Heart right ventricle (tissue), 16 donors: ENCODE results near the gene ZKSCAN4. TPM values are rescaled to one million over a fixed set of nuclear protein-coding genes. Genes with fewer than 3 reads are reported as not detected.

Experiments used
- ATAC-seq, 8 donors: fragments of 200-7000 bp; cut with Tn5 transposase; one replicate each; pipeline ENCODE4 v1.9.1; 2020; ENCODE audit warnings: mild to moderate bottlenecking in 8 of 8, moderate library complexity in 8 of 8, moderate number of reproducible peaks in 1 of 8
- DNase-seq, 2 donors: peaks; one replicate each; pipeline ENCODE4 v3.0.0-alpha.2; 2020
- H3K27ac ChIP-seq, 10 donors: fragments of 200-600 bp; sonication (generic) in 2 of 10; one replicate each; pipeline versions ENCODE4 v1.5.0 to v1.8.0; 2020 to 2022; ENCODE audit warnings: mild to moderate bottlenecking in 3 of 10
- H3K27me3 ChIP-seq, 7 donors: fragments of 200-600 bp; one replicate each; pipeline ENCODE4 v1.8.0; 2021 to 2022; ENCODE audit warnings: mild to moderate bottlenecking in 2 of 7
- H3K36me3 ChIP-seq, 9 donors: fragments of 200-600 bp; sonication (generic) in 1 of 9; one replicate each; pipeline versions ENCODE4 v1.5.0 to v1.8.0; 2020 to 2022; ENCODE audit warnings: mild to moderate bottlenecking in 2 of 9
- H3K4me1 ChIP-seq, 9 donors: fragments of 200-600 bp; sonication (generic) in 1 of 9; one replicate each; pipeline versions ENCODE4 v1.5.0 to v1.8.0; 2020 to 2022; ENCODE audit warnings: mild to moderate bottlenecking in 4 of 9
- H3K4me3 ChIP-seq, 10 donors: fragments of 200-600 bp; sonication (generic) in 2 of 10; one replicate each; pipeline versions ENCODE4 v1.5.0 to v1.8.0; 2020 to 2022; ENCODE audit warnings: mild to moderate bottlenecking in 7 of 10, moderate library complexity in 2 of 10
- H3K9me3 ChIP-seq, 11 donors: fragments of 200-600 bp in 10 of 11; sonication (generic) in 2 of 11; one replicate each; pipeline versions ENCODE4 v1.5.0 to v1.8.0; 2013 to 2022; ENCODE audit warnings: mild to moderate bottlenecking in 2 of 11, control low read depth in 1 of 11, moderate library complexity in 1 of 11
- CTCF ChIP-seq, 9 donors: fragments of 200-600 bp; sonication (generic) in 2 of 9; IDR thresholded peaks; one replicate each; pipeline versions ENCODE4 v1.5.0 to v1.8.0; 2021 to 2022; ENCODE audit warnings: antibody characterized with exemption in 9 of 9, mild to moderate bottlenecking in 5 of 9, moderate library complexity in 1 of 9
- WGBS, 2 donors: extraction: QIAGEN DNeasy Blood & Tissue Kit; methylation state at CpG; one replicate each; pipeline ENCODE4 v1.1.7; 2013; ENCODE audit warnings: inconsistent platforms in 1 of 2; 5-methylcytosine and 5-hydroxymethylcytosine counted together
- intact Hi-C, 10 donors: fragments of 100-400 bp; cut with DNase I; formaldehyde crosslinking; loops; one replicate each; pipeline versions ENCODE4 v1.11.1 to v1.14.2; 2022
- polyA plus RNA-seq, 2 donors: library from polyadenylated mRNA; stranded (reverse); fragments of 200-250 nt; gene quantifications; one replicate each; pipeline ENCODE4 v1.2.3, GENCODE V29; 2013
- total RNA-seq, 10 donors: library from RNA; stranded (reverse); fragmentation: NEBNext Ultra II Directional in 3 of 10; extraction: Animal tissue kit (Norgen Biotek cat#: 25700) in 3 of 10; gene quantifications; one replicate each; pipeline versions ENCODE4 v1.2.1 to v1.2.4, GENCODE V29; 2021 to 2023
- donor health status: Arrhythmogenic right ventricular cardiomyopathy.
- donor health status: ischemic (EF 13 %, LVEDD 7.1; RV severe dilation, severe dysfunction).
- donor health status: healthy with polysubstance abuse.
- donor health status: DM: no; HTN: yes; CAD: no.
- donor health status: DM: no; HTN: no; CAD: no.
- donor health status: ischemic (EF 25% LVEDD 6.9; RV normal size, moderate dysfunction).
- donor health status: ischemic (EF 25% LVEDD 5.7; RV mildly dilated, moderate dysfunction).
- donor health status: healthy.
- donor health status: DM: yes; HTN: yes; CAD: no.
- donor health status: Ischemic cardiomyopathy.
- donor health status: ischemic (EF 35%, LVEDD 5.7; RV mildly dilated, moderate dysfunction).
- donor health status: nonischemic (EF 11% LVEDD 7.7; RV severe dilation, severe dysfunction).
- donor health status: DM: yes; HTN: yes; CAD: no.
- donor health status: PGD.
- donor health status: ischemic (EF 29% LVEDD 5.4; RV normal size, mild dysfunction).
- donor health status: nonischemic (EF 23%, LVEDD 6.1; RV moderate dilation, normal function).

ZKSCAN4 gene
- total and polyA plus RNA-seq, 12 donors: 0.55 to 3.6 (median 2.5) TPM

- Histone ChIP-seq H3K27me3 (peaks cover 15 to 100% (median 98%) of the 10 kb centered on the region in 7 donors), H3K27ac (no peak overlapping the region), H3K36me3 (no peaks in the 10 kb centered on the region), H3K4me1 (peaks cover 0 to 31% (median 18%) of the 10 kb centered on the region in 9 donors), H3K9me3 (peaks cover 0 to 15% (median 6%) of the 10 kb centered on the region in 11 donors), H3K4me3 (peak overlapping the region in 6 of 10 donors; percentile 4 to 39 (median 27))
- ATAC-seq (peak in 1 of 8 donors; percentile 17), DNase-seq (no peak)
- WGBS, 2 donors: 4 to 6% methylated on average over 23 of the region's 23 CpGs
- no peak for TF ChIP-seq CTCF (IDR thresholded peaks at IDR 0.05)
- intact Hi-C loops: no loop called here
Measured at GRCh38 chr6:28208111-28208659, 43.9 kb downstream of the ZKSCAN4 start.

- intact Hi-C loops: no loop called here
- peak in 5 of 8 donors; percentile 37 to 61 (median 50) for ATAC-seq
- WGBS, 2 donors: 1 to 2% methylated on average over 35 of the region's 35 CpGs
- Histone ChIP-seq H3K36me3 (no peaks in the 10 kb centered on the region), H3K27me3 (peaks cover 15 to 100% (median 95%) of the 10 kb centered on the region in 7 donors), H3K4me1 (peaks cover 0 to 27% (median 15%) of the 10 kb centered on the region in 9 donors), H3K4me3 (peak overlapping the region in 7 of 10 donors; percentile 4 to 39 (median 21)), H3K27ac (no peak overlapping the region), H3K9me3 (peaks cover 0 to 18% (median 7%) of the 10 kb centered on the region in 11 donors)
- peak in 1 of 2 donors; percentile 29 for DNase-seq
- TF ChIP-seq CTCF (IDR thresholded peaks at IDR 0.05): no peak
Measured at GRCh38 chr6:28207510-28208110, 44.5 kb downstream of the ZKSCAN4 start.

GRCh38 chr6:28206928-28207509, 45.0 kb downstream of the ZKSCAN4 start:
- Histone ChIP-seq H3K4me3 (peak overlapping the region in 6 of 10 donors; percentile 9 to 39 (median 27)), H3K9me3 (peaks cover 0 to 18% (median 7%) of the 10 kb centered on the region in 11 donors), H3K27me3 (peaks cover 15 to 100% (median 90%) of the 10 kb centered on the region in 7 donors), H3K4me1 (peaks cover 0 to 21% (median 11%) of the 10 kb centered on the region in 9 donors), H3K27ac (no peak overlapping the region), H3K36me3 (no peaks in the 10 kb centered on the region)
- DNase-seq (no peak), ATAC-seq (no peak)
- 6 to 7% methylated on average over 15 of the region's 15 CpGs for WGBS, 2 donors
- no peak for TF ChIP-seq CTCF (IDR thresholded peaks at IDR 0.05)
- intact Hi-C loops: no loop called here

GRCh38 chr6:28206527-28206926, 45.5 kb downstream of the ZKSCAN4 start:
- ATAC-seq: no peak
- no peak overlapping the region for H3K27ac ChIP-seq
- no peak for DNase-seq
- peaks cover 15 to 100% (median 88%) of the 10 kb centered on the region in 7 donors for H3K27me3 ChIP-seq
- H3K9me3 ChIP-seq: peaks cover 0 to 18% (median 7%) of the 10 kb centered on the region in 11 donors
- intact Hi-C loops: no loop called here
- no peaks in the 10 kb centered on the region for H3K36me3 ChIP-seq
- WGBS, 2 donors: 38 to 54% methylated on average over 3 of the region's 3 CpGs
- no peak overlapping the region for H3K4me3 ChIP-seq
- TF ChIP-seq CTCF (IDR thresholded peaks at IDR 0.05): no peak
- peaks cover 0 to 19% (median 11%) of the 10 kb centered on the region in 9 donors for H3K4me1 ChIP-seq
